ENCODE data around the gene LCMT2. TPM values are rescaled to one million over a fixed set of nuclear protein-coding genes. Genes with fewer than 3 reads are reported as not detected.
"Not testable (repeated sequence)": the region's sequence is repeated elsewhere in the genome, so short reads cannot be mapped to it uniquely, and the experiment has no call there.

LCMT2 gene
- total RNA-seq, 2 donors from 2014 or later, result 5.6 to 7.8 TPM

DNA sequence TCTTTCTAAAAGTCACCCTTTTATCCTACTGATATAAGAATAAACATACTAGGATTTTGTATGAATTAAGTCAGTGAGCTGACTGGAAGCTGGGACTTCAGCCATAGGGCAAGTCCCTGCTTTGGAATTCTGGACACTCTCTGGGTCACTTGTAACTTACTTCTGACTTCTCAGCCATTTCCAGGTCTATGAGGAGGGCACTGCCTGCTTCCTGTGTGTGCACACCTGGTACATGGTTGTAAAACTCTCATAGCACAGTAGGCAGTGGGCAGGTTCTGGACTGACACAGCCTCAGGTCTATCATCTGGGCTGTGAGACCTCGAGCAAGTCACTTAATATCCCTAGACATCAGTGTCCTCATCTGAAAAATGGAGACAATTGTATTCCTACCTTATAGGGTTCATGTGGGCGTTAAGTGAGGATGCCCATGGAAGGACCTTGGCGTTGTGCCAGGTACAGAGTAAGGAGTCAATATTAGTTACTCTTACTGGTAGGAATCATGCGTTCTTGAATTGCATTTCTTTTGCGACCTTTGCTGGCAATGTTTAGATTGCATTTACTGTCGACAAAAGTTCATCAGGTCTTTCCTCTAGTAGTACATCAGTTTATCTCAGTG, 36.2 kb downstream of the LCMT2 start:
- ATAC-seq (replicated peaks in 1 of 2) (no peak), DNase-seq (no peak)
- Mint-ChIP-seq H3K4me3 (no peak overlapping the region), H3K4me1 (ENCODE audit: low read depth) (no peaks in the 10 kb centered on the region), H3K9me3 (no peaks in the 10 kb centered on the region), H3K27ac (no peak overlapping the region), H3K36me3 (ENCODE audit: insufficient read depth in 2 of 2) (peaks cover 0 to 2% of the 10 kb centered on the region in 2 donors), H3K27me3 (ENCODE audit: low read depth) (peaks cover 59% of the 10 kb centered on the region)

DNA sequence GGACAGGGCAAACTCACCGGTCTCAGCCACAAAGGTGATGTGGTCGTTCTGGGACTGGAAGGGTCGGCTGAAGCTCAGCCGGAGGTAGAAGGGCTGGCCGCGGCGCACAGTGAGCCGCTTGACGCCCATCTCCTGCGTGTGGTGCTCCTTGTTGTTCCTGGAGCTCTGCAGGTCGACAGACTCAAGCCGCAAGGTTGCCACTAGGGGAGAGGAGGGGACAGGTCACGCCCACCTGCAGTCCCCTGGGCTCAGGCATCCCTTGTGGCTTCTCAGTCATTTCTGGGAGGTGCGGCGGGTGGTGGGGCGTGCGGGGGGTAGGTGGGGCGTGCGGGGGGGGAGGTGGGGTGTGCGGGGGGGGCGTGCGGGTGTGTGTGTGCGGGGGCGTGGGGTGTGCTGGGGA, 36.9 kb downstream of the LCMT2 start:
- no peaks in the 10 kb centered on the region for H3K4me1 Mint-ChIP-seq (ENCODE audit: low read depth)
- ATAC-seq (replicated peaks in 1 of 2) (no peak), DNase-seq (peak in 1 of 2 donors; percentile 18)

GRCh38 chr15:43292375-43293078, 37.8 kb downstream of the LCMT2 start:
- Mint-ChIP-seq H3K27me3 (ENCODE audit: low read depth) (peaks cover 53% of the 10 kb centered on the region), H3K4me3 (no peak overlapping the region), H3K4me1 (ENCODE audit: low read depth) (no peaks in the 10 kb centered on the region), H3K27ac (no peak overlapping the region), H3K9me3 (no peaks in the 10 kb centered on the region), H3K36me3 (ENCODE audit: insufficient read depth in 2 of 2) (peaks cover 0 to 2% of the 10 kb centered on the region in 2 donors)
- DNase-seq, result no peak
- no peak for ATAC-seq (replicated peaks in 1 of 2)

More for the DNA sequence above, 36.9 kb downstream of the LCMT2 start:
- Mint-ChIP-seq H3K27ac (no peak overlapping the region), H3K9me3 (no peaks in the 10 kb centered on the region), H3K36me3 (ENCODE audit: insufficient read depth in 2 of 2) (peaks cover 0 to 2% of the 10 kb centered on the region in 2 donors), H3K4me3 (no peak overlapping the region), H3K27me3 (ENCODE audit: low read depth) (peaks cover 59% of the 10 kb centered on the region)

GRCh38 chr15:43289656-43290055, 40.7 kb downstream of the LCMT2 start:
- peaks cover 33% of the 10 kb centered on the region for H3K27me3 Mint-ChIP-seq (ENCODE audit: low read depth)
- not testable (repeated sequence) for H3K9me3 Mint-ChIP-seq; DNase-seq; H3K4me3 Mint-ChIP-seq; H3K36me3 Mint-ChIP-seq (ENCODE audit: insufficient read depth in 2 of 2); H3K4me1 Mint-ChIP-seq (ENCODE audit: low read depth); ATAC-seq (replicated peaks in 1 of 2); H3K27ac Mint-ChIP-seq

DNA sequence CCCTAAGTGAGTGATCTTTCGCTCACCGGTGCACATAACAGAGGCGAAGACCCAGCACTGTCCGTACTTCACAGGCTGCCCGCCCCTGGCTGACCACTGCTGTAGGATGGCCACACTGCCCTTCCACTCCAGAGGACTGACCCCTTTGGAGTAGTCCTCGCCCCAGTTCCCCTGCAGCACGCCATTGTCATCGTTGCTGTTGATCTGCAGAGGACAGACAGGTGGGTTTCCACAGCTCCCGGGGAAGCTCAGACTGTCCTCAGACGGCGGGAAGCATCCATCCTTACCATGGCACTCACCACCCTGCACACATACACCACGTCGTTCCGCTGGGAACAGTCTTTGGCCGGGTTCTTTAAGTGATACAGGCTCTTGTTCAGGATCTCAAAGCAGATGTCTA, 43.1 kb downstream of the LCMT2 start:
- H3K9me3 Mint-ChIP-seq, result no peaks in the 10 kb centered on the region
- no peak overlapping the region for H3K4me3 Mint-ChIP-seq
- peaks cover 7% of the 10 kb centered on the region for H3K4me1 Mint-ChIP-seq (ENCODE audit: low read depth)
- ATAC-seq (replicated peaks in 1 of 2) (no peak), DNase-seq (no peak)
- H3K27me3 Mint-ChIP-seq (ENCODE audit: low read depth), result peaks cover 13% of the 10 kb centered on the region
- no peak overlapping the region for H3K27ac Mint-ChIP-seq
- peaks cover 0 to 2% of the 10 kb centered on the region in 2 donors for H3K36me3 Mint-ChIP-seq (ENCODE audit: insufficient read depth in 2 of 2)

- H3K9me3 Mint-ChIP-seq, result no peaks in the 10 kb centered on the region
Observed at GRCh38 chr15:43286074-43286473, 44.3 kb downstream of the LCMT2 start.

GRCh38 chr15:43285609-43286037, 44.8 kb downstream of the LCMT2 start:
- no peak overlapping the region for H3K27ac Mint-ChIP-seq

More at GRCh38 chr15:43286074-43286473, 44.3 kb downstream of the LCMT2 start:
- H3K4me3 Mint-ChIP-seq, result no peak overlapping the region
- peaks cover 0 to 2% of the 10 kb centered on the region in 2 donors for H3K36me3 Mint-ChIP-seq (ENCODE audit: insufficient read depth in 2 of 2)
- H3K27ac Mint-ChIP-seq, result no peak overlapping the region
- H3K27me3 Mint-ChIP-seq (ENCODE audit: low read depth), result peaks cover 7% of the 10 kb centered on the region
- peaks cover 7% of the 10 kb centered on the region for H3K4me1 Mint-ChIP-seq (ENCODE audit: low read depth)
- no peak for ATAC-seq (replicated peaks in 1 of 2)
- DNase-seq, result no peak

GRCh38 chr15:43283526-43283925, 46.8 kb downstream of the LCMT2 start:
- Mint-ChIP-seq H3K9me3 (no peaks in the 10 kb centered on the region), H3K4me1 (ENCODE audit: low read depth) (peaks cover 7% of the 10 kb centered on the region), H3K27ac (no peak overlapping the region), H3K36me3 (ENCODE audit: insufficient read depth in 2 of 2) (no peaks in the 10 kb centered on the region), H3K27me3 (ENCODE audit: low read depth) (no peaks in the 10 kb centered on the region), H3K4me3 (no peak overlapping the region)
- ATAC-seq (replicated peaks in 1 of 2) (no peak), DNase-seq (no peak)

More at GRCh38 chr15:43285609-43286037, 44.8 kb downstream of the LCMT2 start:
- ATAC-seq (replicated peaks in 1 of 2) (peak; percentile 65 to 66), DNase-seq (peak; percentile 51 to 69)
- Mint-ChIP-seq H3K36me3 (ENCODE audit: insufficient read depth in 2 of 2) (no peaks in the 10 kb centered on the region), H3K4me3 (no peak overlapping the region), H3K9me3 (no peaks in the 10 kb centered on the region), H3K4me1 (ENCODE audit: low read depth) (peaks cover 7% of the 10 kb centered on the region), H3K27me3 (ENCODE audit: low read depth) (peaks cover 2% of the 10 kb centered on the region)

- Mint-ChIP-seq H3K4me3 (no peak overlapping the region), H3K27ac (no peak overlapping the region), H3K4me1 (ENCODE audit: low read depth) (peaks cover 7% of the 10 kb centered on the region), H3K9me3 (no peaks in the 10 kb centered on the region), H3K27me3 (ENCODE audit: low read depth) (no peaks in the 10 kb centered on the region), H3K36me3 (ENCODE audit: insufficient read depth in 2 of 2) (no peaks in the 10 kb centered on the region)
- DNase-seq (no peak), ATAC-seq (replicated peaks in 1 of 2) (no peak)
Observed at GRCh38 chr15:43281926-43282602, 48.3 kb downstream of the LCMT2 start.

- DNase-seq (no peak), ATAC-seq (replicated peaks in 1 of 2) (no peak)
- Mint-ChIP-seq H3K4me1 (ENCODE audit: low read depth) (peaks cover 7% of the 10 kb centered on the region), H3K27me3 (ENCODE audit: low read depth) (peaks cover 3% of the 10 kb centered on the region), H3K36me3 (ENCODE audit: insufficient read depth in 2 of 2) (no peaks in the 10 kb centered on the region), H3K4me3 (no peak overlapping the region), H3K27ac (no peak overlapping the region), H3K9me3 (no peaks in the 10 kb centered on the region)
Observed at GRCh38 chr15:43280996-43281395, 49.4 kb downstream of the LCMT2 start.

DNA sequence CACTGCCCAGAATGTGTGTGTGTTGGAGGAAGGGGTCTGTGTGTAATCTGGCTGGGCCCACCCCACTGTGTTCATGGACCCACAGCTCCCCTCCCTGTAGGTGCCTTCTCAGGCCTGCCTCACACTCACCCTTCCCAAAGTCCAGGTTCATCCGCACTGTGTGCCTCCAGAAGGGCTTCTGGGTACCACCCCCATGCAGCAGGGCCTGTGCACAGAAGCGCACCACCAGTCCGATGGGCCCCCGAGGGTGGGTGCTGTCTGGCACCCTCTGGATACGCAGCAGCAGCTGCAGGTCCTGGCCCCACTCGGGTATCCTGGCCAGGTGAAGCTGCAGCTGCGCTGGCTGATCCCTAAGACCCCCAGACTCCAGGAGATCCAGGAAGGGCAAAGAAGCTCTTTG, 50.9 kb downstream of the LCMT2 start:
- Mint-ChIP-seq H3K9me3 (no peaks in the 10 kb centered on the region), H3K4me3 (no peak overlapping the region), H3K27ac (no peak overlapping the region), H3K36me3 (ENCODE audit: insufficient read depth in 2 of 2) (no peaks in the 10 kb centered on the region), H3K27me3 (ENCODE audit: low read depth) (peaks cover 5% of the 10 kb centered on the region), H3K4me1 (ENCODE audit: low read depth) (no peaks in the 10 kb centered on the region)
- DNase-seq (no peak), ATAC-seq (replicated peaks in 1 of 2) (no peak)

- H3K36me3 Mint-ChIP-seq (ENCODE audit: insufficient read depth in 2 of 2), result no peaks in the 10 kb centered on the region
- H3K27me3 Mint-ChIP-seq (ENCODE audit: low read depth), result peaks cover 5% of the 10 kb centered on the region
- H3K27ac Mint-ChIP-seq, result no peak overlapping the region
- H3K9me3 Mint-ChIP-seq, result no peaks in the 10 kb centered on the region
- no peak overlapping the region for H3K4me3 Mint-ChIP-seq
- ATAC-seq (replicated peaks in 1 of 2) (no peak), DNase-seq (no peak)
- H3K4me1 Mint-ChIP-seq (ENCODE audit: low read depth), result no peaks in the 10 kb centered on the region
Observed at GRCh38 chr15:43278869-43279268, 51.5 kb downstream of the LCMT2 start.

- ATAC-seq (replicated peaks in 1 of 2), result no peak
- Mint-ChIP-seq H3K9me3 (no peaks in the 10 kb centered on the region), H3K4me1 (ENCODE audit: low read depth) (no peaks in the 10 kb centered on the region)
Observed at GRCh38 chr15:43277901-43278300, 52.5 kb downstream of the LCMT2 start.

More at GRCh38 chr15:43277901-43278300, 52.5 kb downstream of the LCMT2 start:
- Mint-ChIP-seq H3K4me3 (no peak overlapping the region), H3K36me3 (ENCODE audit: insufficient read depth in 2 of 2) (no peaks in the 10 kb centered on the region), H3K27ac (no peak overlapping the region), H3K27me3 (ENCODE audit: low read depth) (peaks cover 5% of the 10 kb centered on the region)
- no peak for DNase-seq

All from activated T-cell treated with anti-CD3 and anti-CD28 coated beads, Interleukin-2, amount 50 U/mL, for 72 hours (primary cell).